Retinal pigment epithelial cell (primary cell): ENCODE measurements around the gene ATOSB.

ENCODE experiments used
- DNase-seq: peaks from one replicate; pipeline ENCODE4 v3.0.0-alpha.2; 2010; ENCODE audit warnings: low read depth
- H3K4me3 ChIP-seq: 2 replicates; pipeline ENCODE4 v1.5.1; 2011; ENCODE audit warnings: mild to moderate bottlenecking, low read length, control low read depth, moderate library complexity
- CTCF ChIP-seq: conservative IDR thresholded peaks from 2 replicates; pipeline ENCODE4 v1.5.1; 2011; ENCODE audit warnings: low read depth, low read length, control low read depth, inconsistent platforms

The ATOSB gene

GRCh38 chr9:35079041-35079425, 36.6 kb downstream of the ATOSB start:
- no peak for TF ChIP-seq CTCF
- H3K4me3 ChIP-seq, result peak overlapping the region; percentile 81
- DNase-seq, result no peak

- DNase-seq, result no peak
- H3K4me3 ChIP-seq, result peak overlapping the region; percentile 81
- TF ChIP-seq CTCF, result no peak
These were observed 37.6 kb downstream of the ATOSB start for GRCh38 chr9:35078066-35078465.

- no peak overlapping the region for H3K4me3 ChIP-seq
- TF ChIP-seq CTCF, result no peak
These were observed 38.8 kb downstream of the ATOSB start for GRCh38 chr9:35076848-35077247.

GRCh38 chr9:35075358-35075757, 40.3 kb downstream of the ATOSB start:
- no peak overlapping the region for H3K4me3 ChIP-seq
- no peak for TF ChIP-seq CTCF
- no peak for DNase-seq

More at GRCh38 chr9:35076848-35077247, 38.8 kb downstream of the ATOSB start:
- DNase-seq, result no peak

- H3K4me3 ChIP-seq, result no peak overlapping the region
- no peak for DNase-seq
- TF ChIP-seq CTCF, result no peak
These were observed 40.9 kb downstream of the ATOSB start for GRCh38 chr9:35074791-35075190.

GRCh38 chr9:35074141-35074540, 41.5 kb downstream of the ATOSB start:
- DNase-seq, result no peak
- no peak overlapping the region for H3K4me3 ChIP-seq
- no peak for TF ChIP-seq CTCF

GRCh38 chr9:35073279-35073612, 42.4 kb downstream of the ATOSB start:
- no peak for DNase-seq
- no peak overlapping the region for H3K4me3 ChIP-seq
- TF ChIP-seq CTCF, result no peak
